Neural cell (in vitro differentiated cells): Measurements from ENCODE around the gene BNIP5. TPM values are rescaled to one million over a fixed set of nuclear protein-coding genes. Genes with fewer than 3 reads are reported as not detected.

Experiments
- H2AFZ ChIP-seq: fragments of 200-600, 300-800 bp; sonication (generic), shearing (Covaris generic); 2 replicates; pipeline ENCODE4 v1.6.0; 2014; ENCODE audit warnings: low read depth, mild to moderate bottlenecking, antibody characterized with exemption, low read length, moderate library complexity
- H3F3A ChIP-seq: fragments of 200-600 bp; shearing (Covaris generic); 2 replicates; pipeline ENCODE4 v1.6.1; 2016; ENCODE audit warnings: mild to moderate bottlenecking, moderate library complexity, mixed read lengths, antibody characterized with exemption, low read length; ENCODE audit not compliant: insufficient read depth, poor library complexity, severe bottlenecking
- H3K27ac ChIP-seq: fragments of 200-600, 300-800 bp; sonication (generic), shearing (Covaris generic); 2 replicates; pipeline ENCODE4 v1.5.1; 2014; ENCODE audit warnings: mild to moderate bottlenecking, low read length, moderate library complexity
- H3K27me3 ChIP-seq: fragments of 300-800, 200-600 bp; sonication (generic), shearing (Covaris generic); 2 replicates; pipeline ENCODE4 v1.6.0; 2014; ENCODE audit warnings: mild to moderate bottlenecking, low read depth, low read length, moderate library complexity; ENCODE audit not compliant: insufficient read depth
- H3K36me3 ChIP-seq: fragments of 300-800, 200-600 bp; sonication (generic), shearing (Covaris generic); 2 replicates; pipeline ENCODE4 v1.5.1; 2014; ENCODE audit warnings: mild to moderate bottlenecking, antibody characterized with exemption, low read length, moderate library complexity; ENCODE audit not compliant: insufficient read depth
- H3K4me2 ChIP-seq: fragments of 300-800, 200-600 bp; sonication (generic), shearing (Covaris generic); 2 replicates; pipeline ENCODE4 v1.6.0; 2014; ENCODE audit warnings: mild to moderate bottlenecking, low read length
- H3K4me3 ChIP-seq: fragments of 300-800, 200-600 bp; sonication (generic), shearing (Covaris generic); 2 replicates; pipeline ENCODE4 v1.5.1; 2014; ENCODE audit warnings: mild to moderate bottlenecking, low read length, moderate library complexity
- H3K79me2 ChIP-seq: fragments of 200-600 bp; shearing (Covaris generic); replicated peaks from 2 replicates; pipeline ENCODE4 v1.6.0; 2014; ENCODE audit warnings: mild to moderate bottlenecking, low read length, moderate library complexity; ENCODE audit not compliant: insufficient read depth
- H3K9ac ChIP-seq: fragments of 300-800, 200-600 bp; sonication (generic), shearing (Covaris generic); 2 replicates; pipeline ENCODE4 v1.6.1; 2016; ENCODE audit warnings: mild to moderate bottlenecking, low read length, mixed read lengths
- H3K9me2 ChIP-seq: fragments of 200-600 bp; shearing (Covaris generic); 2 replicates; pipeline ENCODE4 v1.6.1; 2016; ENCODE audit warnings: mild to moderate bottlenecking, low read length, mixed read lengths; ENCODE audit not compliant: insufficient read depth
- H3K9me3 ChIP-seq: fragments of 200-600, 300-800 bp; sonication (generic), shearing (Covaris generic); 2 replicates; pipeline ENCODE4 v1.6.1; 2016; ENCODE audit warnings: mild to moderate bottlenecking, mixed run types, low read length, moderate library complexity, mixed read lengths
- H4K20me1 ChIP-seq: fragments of 200-600 bp; shearing (Covaris generic); 2 replicates; pipeline ENCODE4 v1.6.1; 2016; ENCODE audit warnings: mild to moderate bottlenecking, mixed run types; ENCODE audit not compliant: insufficient read depth
- EP300 ChIP-seq: fragments of 450-650 bp; conservative IDR thresholded peaks from 2 replicates; pipeline ENCODE4 v1.6.1; 2014; ENCODE audit warnings: antibody characterized with exemption, mild to moderate bottlenecking, moderate library complexity; ENCODE audit not compliant: poor library complexity, severe bottlenecking
- EZH2 ChIP-seq: fragments of 200-600, 300-800 bp; shearing (Covaris generic), sonication (generic); IDR thresholded peaks from 2 replicates; pipeline ENCODE4 v1.6.1; 2014; ENCODE audit warnings: antibody characterized with exemption, low read length, borderline replicate concordance, mild to moderate bottlenecking; ENCODE audit not compliant: insufficient read depth, poor library complexity, severe bottlenecking
- MXI1 ChIP-seq: fragments of 450-650 bp; conservative IDR thresholded peaks from 2 replicates; pipeline ENCODE4 v1.6.1; 2014; ENCODE audit warnings: antibody characterized with exemption, mild to moderate bottlenecking; ENCODE audit not compliant: poor library complexity, severe bottlenecking
- POLR2AphosphoS5 ChIP-seq: IDR thresholded peaks from 2 replicates; pipeline ENCODE4 v1.6.1; 2012
- RAD21 ChIP-seq: fragments of 450-650 bp; conservative IDR thresholded peaks from 2 replicates; pipeline ENCODE4 v1.6.1; 2014; ENCODE audit warnings: antibody characterized with exemption, mild to moderate bottlenecking, moderate library complexity
- SMC3 ChIP-seq: fragments of 450-650 bp; conservative IDR thresholded peaks from 2 replicates; pipeline ENCODE4 v1.6.1; 2014; ENCODE audit warnings: antibody characterized with exemption, mild to moderate bottlenecking, moderate library complexity; ENCODE audit not compliant: poor library complexity
- TAF1 ChIP-seq: IDR thresholded peaks from 2 replicates; pipeline ENCODE4 v1.6.1; 2012; ENCODE audit warnings: low read depth
- polyA plus RNA-seq: library from polyadenylated mRNA; depleted of rRNA; stranded (reverse); fragments of >200 nt; gene quantifications from 2 replicates; pipeline ENCODE4 v1.2.3, GENCODE V29; 2014
- TF ChIP-seq, protein P1 (sequence below): IDR thresholded peaks from 2 replicates; pipeline ENCODE4 v1.6.1; 2012; ENCODE audit warnings: borderline replicate concordance
- TF ChIP-seq, protein P2 (sequence below): fragments of 450-650 bp; IDR thresholded peaks from 2 replicates; pipeline ENCODE4 v1.5.1; 2014; ENCODE audit warnings: antibody characterized with exemption, mild to moderate bottlenecking, moderate library complexity; ENCODE audit not compliant: poor library complexity, severe bottlenecking

BNIP5 gene
- polyA plus RNA-seq, 1 donor from 2014 or later, result not detected

DNA sequence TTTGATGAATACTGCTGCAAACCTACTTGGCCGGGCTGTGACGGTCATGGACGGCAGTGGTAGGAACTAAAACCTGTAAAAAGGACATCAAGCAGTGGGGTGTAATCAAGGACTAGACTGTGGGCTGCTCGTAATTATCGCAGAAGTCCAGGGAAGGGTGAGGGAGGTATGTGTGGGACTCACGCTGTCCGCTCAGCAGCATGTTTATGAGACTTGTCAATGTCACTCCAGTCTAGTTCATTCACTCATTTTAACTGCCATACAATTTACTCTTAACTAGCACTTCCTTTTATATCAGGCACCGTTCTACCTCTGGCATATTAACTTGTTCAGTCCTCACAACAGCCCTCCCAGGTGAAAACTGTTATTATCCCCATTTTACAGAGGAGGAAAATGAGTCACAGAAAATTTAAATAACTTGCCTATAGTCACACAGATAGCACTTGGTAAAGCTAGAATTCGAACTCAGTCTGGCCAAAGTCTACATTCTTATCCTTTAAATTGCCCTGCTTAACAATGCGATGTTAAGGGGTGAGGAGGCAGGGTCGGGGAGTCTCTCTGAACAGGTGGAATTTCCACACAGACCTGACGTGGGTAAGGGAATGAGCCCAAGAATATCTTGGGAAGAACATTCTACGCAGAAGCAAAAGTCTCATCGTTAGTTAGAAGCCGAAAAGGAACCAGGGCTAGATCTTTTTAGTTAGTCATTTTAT is 62.7 kb downstream of the BNIP5 start:
- Histone ChIP-seq H3K27ac (no peak overlapping the region), H3K36me3 (no peaks in the 10 kb centered on the region), H3K4me3 (no peak overlapping the region), H3F3A (no peaks in the 10 kb centered on the region), H3K9me2 (no peaks in the 10 kb centered on the region), H2AFZ (no peak overlapping the region), H3K79me2 (no peaks in the 10 kb centered on the region), H3K9ac (no peak overlapping the region), H3K4me2 (no peak overlapping the region), H3K9me3 (no peaks in the 10 kb centered on the region), H4K20me1 (no peaks in the 10 kb centered on the region), H3K27me3 (no peaks in the 10 kb centered on the region)
- TF ChIP-seq POLR2AphosphoS5 (no peak), EZH2 (no peak), SMC3 (no peak), MXI1 (no peak), TAF1 (no peak), EP300 (no peak), RAD21 (no peak)
- TF ChIP-seq, protein P1, sequence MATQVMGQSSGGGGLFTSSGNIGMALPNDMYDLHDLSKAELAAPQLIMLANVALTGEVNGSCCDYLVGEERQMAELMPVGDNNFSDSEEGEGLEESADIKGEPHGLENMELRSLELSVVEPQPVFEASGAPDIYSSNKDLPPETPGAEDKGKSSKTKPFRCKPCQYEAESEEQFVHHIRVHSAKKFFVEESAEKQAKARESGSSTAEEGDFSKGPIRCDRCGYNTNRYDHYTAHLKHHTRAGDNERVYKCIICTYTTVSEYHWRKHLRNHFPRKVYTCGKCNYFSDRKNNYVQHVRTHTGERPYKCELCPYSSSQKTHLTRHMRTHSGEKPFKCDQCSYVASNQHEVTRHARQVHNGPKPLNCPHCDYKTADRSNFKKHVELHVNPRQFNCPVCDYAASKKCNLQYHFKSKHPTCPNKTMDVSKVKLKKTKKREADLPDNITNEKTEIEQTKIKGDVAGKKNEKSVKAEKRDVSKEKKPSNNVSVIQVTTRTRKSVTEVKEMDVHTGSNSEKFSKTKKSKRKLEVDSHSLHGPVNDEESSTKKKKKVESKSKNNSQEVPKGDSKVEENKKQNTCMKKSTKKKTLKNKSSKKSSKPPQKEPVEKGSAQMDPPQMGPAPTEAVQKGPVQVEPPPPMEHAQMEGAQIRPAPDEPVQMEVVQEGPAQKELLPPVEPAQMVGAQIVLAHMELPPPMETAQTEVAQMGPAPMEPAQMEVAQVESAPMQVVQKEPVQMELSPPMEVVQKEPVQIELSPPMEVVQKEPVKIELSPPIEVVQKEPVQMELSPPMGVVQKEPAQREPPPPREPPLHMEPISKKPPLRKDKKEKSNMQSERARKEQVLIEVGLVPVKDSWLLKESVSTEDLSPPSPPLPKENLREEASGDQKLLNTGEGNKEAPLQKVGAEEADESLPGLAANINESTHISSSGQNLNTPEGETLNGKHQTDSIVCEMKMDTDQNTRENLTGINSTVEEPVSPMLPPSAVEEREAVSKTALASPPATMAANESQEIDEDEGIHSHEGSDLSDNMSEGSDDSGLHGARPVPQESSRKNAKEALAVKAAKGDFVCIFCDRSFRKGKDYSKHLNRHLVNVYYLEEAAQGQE, result no peak
- TF ChIP-seq, protein P2, sequence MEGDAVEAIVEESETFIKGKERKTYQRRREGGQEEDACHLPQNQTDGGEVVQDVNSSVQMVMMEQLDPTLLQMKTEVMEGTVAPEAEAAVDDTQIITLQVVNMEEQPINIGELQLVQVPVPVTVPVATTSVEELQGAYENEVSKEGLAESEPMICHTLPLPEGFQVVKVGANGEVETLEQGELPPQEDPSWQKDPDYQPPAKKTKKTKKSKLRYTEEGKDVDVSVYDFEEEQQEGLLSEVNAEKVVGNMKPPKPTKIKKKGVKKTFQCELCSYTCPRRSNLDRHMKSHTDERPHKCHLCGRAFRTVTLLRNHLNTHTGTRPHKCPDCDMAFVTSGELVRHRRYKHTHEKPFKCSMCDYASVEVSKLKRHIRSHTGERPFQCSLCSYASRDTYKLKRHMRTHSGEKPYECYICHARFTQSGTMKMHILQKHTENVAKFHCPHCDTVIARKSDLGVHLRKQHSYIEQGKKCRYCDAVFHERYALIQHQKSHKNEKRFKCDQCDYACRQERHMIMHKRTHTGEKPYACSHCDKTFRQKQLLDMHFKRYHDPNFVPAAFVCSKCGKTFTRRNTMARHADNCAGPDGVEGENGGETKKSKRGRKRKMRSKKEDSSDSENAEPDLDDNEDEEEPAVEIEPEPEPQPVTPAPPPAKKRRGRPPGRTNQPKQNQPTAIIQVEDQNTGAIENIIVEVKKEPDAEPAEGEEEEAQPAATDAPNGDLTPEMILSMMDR, result no peak

DNA sequence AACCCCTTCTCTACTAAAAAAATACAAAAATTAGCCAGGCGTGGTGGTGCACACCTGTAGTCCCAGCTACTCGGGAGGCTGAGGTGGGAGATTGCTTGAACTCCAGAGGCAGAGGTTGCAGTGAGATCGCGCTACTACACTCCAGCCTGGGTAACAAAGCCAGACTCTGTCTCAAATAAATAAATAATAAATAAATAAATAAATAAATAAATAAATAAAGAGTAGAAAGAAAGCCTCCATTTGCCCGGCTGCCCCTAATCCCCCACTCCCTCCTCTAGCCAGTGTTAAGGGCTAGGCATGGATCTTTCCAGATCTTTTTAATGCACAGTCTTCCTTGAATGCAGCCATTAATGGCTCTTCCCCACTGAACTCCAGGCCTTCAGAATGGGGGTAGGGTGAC is 63.6 kb downstream of the BNIP5 start:
- no peaks in the 10 kb centered on the region for H3K9me3 ChIP-seq
- no peak overlapping the region for H3K27ac ChIP-seq
- H4K20me1 ChIP-seq, result no peaks in the 10 kb centered on the region
- H3K27me3 ChIP-seq, result no peaks in the 10 kb centered on the region
- H3K9me2 ChIP-seq, result no peaks in the 10 kb centered on the region
- no peak overlapping the region for H3K4me2 ChIP-seq
- no peak overlapping the region for H3K4me3 ChIP-seq
- H3K9ac ChIP-seq, result no peak overlapping the region
- no peaks in the 10 kb centered on the region for H3F3A ChIP-seq
- H3K36me3 ChIP-seq, result no peaks in the 10 kb centered on the region
- no peaks in the 10 kb centered on the region for H3K79me2 ChIP-seq
- TF ChIP-seq TAF1, result no peak
- H2AFZ ChIP-seq, result no peak overlapping the region
